HG02852 (cell line): ENCODE measurements around the gene ORC5.

ENCODE experiments used
- ATAC-seq: cut with Tn5 transposase; IDR thresholded peaks from one replicate; pipeline ENCODE4 v1.9.1; 2021; ENCODE audit warnings: mild to moderate bottlenecking, moderate library complexity; ENCODE audit not compliant: unreplicated experiment

ORC5 gene

DNA sequence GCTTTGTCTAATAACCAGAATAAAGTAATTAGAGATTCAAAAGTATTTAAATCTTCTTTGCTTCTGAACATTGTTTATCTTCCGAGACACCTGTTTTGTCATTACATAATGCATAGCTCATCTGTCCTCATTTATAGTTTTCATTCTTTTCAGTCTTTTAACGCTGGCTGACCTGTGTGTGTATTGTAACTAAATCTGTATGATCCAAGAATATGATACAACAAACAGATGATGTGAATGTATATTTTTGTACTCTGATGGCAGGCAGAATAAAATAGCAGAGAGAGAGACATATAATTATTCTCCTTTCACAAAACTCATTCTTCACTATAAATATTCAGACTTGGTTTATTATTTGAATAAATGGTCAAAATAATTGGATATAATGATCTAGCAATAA, 80.6 kb downstream of the ORC5 start:
- no peak for ATAC-seq

- ATAC-seq, result no peak
Measured at GRCh38 chr7:104126411-104126841, 81.4 kb downstream of the ORC5 start.

- no peak for ATAC-seq
Measured at GRCh38 chr7:104124893-104125477, 82.8 kb downstream of the ORC5 start.

- ATAC-seq, result no peak
Measured at GRCh38 chr7:104124469-104124868, 83.3 kb downstream of the ORC5 start.

DNA sequence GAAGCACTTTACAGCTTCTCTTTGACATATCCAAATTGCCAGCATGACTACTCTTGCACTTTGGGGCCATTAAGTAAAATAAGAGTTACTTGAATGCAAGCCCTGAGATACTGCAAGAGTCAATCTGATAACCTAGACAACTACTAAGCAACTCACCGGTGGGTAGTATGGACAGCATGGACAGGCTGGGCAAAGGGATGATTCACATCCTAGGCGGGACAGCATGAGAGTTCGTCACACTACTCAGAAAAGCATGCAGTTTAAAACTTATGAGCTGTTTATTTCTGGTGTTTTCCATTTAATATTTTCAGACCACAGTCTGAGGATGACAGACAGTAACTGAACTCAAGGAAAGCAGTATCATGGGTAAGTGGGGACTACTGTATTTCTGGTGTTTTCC, 84.0 kb downstream of the ORC5 start:
- no peak for ATAC-seq

- ATAC-seq, result no peak
Measured at GRCh38 chr7:104113788-104114187, 94.0 kb downstream of the ORC5 start.

DNA sequence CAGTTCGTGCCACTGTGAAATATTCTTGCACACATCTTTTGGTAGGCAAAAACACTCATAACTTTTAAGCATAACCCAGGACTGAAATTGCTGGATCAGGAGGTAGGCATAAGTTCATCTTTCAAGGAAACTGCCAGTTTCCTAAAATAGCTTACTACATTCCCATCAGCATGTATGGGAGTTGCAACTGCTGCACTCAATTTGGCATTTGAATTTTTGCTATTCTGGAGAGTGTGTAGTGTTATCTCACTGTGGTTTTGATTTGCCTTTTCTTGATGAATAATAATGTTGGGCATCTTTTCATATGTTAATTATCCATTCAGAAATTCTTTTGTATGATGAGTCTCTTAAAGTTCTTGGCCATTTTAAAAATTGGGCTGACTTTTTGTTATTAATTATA, 95.2 kb downstream of the ORC5 start:
- no peak for ATAC-seq

DNA sequence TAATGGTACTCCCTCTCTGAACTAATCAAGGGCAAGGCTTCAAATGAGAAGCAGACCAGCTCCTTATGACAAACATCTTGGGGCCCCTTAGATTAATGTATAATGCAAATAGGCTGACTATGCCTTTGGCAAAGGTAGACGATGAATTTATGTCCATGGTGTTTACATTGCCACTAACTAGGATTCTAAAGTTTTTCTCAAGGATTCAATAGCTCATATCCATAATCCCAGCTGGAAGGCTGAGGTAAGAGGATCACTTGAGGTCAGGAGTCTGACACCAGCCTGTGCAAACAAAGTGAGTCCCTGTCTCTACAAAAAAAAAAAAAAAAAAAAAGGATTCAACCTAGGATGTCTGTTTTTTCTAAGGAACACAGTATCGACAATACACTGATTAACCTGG, 96.5 kb downstream of the ORC5 start:
- no peak for ATAC-seq

- ATAC-seq, result no peak
Measured at GRCh38 chr7:104106108-104106905, 101.5 kb downstream of the ORC5 start.

DNA sequence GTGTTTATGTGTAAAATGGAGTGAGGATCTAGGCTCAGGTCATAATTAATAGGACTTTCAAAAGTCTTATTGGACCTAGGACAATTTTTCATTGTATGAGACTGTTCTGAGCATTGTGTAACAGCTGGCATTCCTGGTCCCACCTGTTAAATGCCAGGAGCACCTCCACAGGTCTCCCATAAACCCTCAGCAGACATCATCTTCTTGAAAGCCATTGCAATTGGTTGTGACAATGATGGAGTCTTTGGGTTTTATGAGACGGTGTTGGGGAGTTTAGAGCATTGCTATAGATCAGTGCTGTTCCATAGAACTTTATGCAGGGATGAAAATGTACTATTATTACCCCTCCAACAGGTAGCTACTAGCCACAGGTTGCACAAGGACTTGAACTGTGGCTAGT, 108.9 kb downstream of the ORC5 start:
- ATAC-seq, result no peak

GRCh38 chr7:104096683-104097082, 111.1 kb downstream of the ORC5 start:
- no peak for ATAC-seq

DNA sequence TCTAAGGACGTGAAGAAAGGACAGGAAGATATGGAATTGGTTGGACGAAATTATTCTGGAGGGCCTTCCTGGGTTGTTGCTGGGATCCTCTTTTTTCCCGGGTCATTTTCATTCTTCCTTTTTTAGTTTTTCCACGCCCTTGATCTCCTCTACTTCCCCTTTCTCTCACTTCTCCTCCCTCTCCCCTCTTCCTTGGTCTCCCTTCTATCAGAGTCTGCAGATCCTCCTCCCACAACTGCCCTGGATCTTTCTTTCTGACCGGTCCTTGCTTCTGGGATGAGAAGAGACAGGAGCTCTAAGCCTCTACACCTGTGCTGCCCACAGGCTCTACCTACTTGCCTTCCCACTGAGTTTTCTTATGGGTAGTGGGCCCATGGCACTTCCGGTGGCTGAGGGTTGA, 114.7 kb downstream of the ORC5 start:
- no peak for ATAC-seq

DNA sequence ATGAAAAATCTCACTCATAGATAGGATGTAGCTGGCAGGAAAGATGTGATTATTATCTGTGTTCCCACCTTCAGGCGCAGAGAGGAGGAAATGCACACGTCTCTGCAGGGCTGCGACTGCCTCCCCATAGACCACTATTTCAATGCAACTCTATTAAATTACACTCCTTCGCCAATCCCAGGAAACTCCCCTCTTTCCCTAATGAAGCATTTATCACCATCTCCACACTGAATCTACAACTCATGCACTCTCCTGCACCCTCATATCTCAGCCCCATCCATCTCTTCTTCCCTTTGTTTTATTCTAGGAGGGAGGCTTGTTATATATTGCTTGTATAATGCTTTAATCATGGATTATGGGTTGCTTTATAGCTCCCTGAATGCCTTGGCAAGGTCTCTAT, 116.6 kb downstream of the ORC5 start:
- ATAC-seq, result no peak

DNA sequence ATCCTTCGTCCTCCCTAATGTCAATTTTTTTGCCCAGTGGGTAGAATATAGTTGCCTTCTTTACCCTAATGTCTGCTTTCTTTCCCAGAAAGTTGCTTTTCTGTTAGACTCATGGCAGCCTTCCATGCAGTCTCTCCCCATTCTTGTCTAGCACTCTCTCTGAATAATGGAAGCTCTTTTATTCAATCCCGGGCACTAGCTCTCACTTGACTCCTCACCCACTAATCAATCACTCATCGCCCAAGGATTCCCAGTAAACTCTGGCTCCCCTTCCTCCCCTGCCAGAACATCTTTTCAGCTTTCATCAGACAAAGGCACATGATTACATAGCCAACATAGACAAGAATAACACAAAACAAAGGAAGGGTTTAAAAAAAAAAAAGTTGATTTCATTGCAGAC, 118.2 kb downstream of the ORC5 start:
- ATAC-seq, result no peak

- no peak for ATAC-seq
Measured at GRCh38 chr7:104089061-104089460, 118.8 kb downstream of the ORC5 start.
